H1 (cell line): ENCODE measurements around the gene WDR44. TPM values are rescaled to one million over a fixed set of nuclear protein-coding genes. Genes with fewer than 3 reads are reported as not detected.

Experiments used
- CTCF ChIA-PET: fragments of 300-600 bp; sonication (Branson Sonifier 250); formaldehyde crosslinking; loops from one replicate; lab custom pipeline; 2021; ENCODE audit not compliant: partially characterized antibody; lab: Charles Lee
- POLR2A ChIA-PET: fragments of 300-600 bp; sonication (Branson Sonifier 250); formaldehyde crosslinking; loops from one replicate; lab custom pipeline; 2021; ENCODE audit warnings: inconsistent platforms; ENCODE audit not compliant: partially characterized antibody; lab: Charles Lee
- DNase-seq, 2 experiments: peaks; one replicate each; pipeline versions ENCODE4 v3.0.0 to v3.0.0-alpha.2; 2010 to 2022; ENCODE audit warnings: low spot score in 2 of 2, low read depth in 1 of 2, mixed read lengths in 1 of 2
- FAIRE-seq: peaks from 2 replicates; lab custom pipeline; 2011; peaks lifted over from hg19 to GRCh38; lab: Jason Lieb, UNC
- H2AFZ ChIP-seq: 2 replicates; pipeline ENCODE4 v1.8.1; 2012; ENCODE audit warnings: low read length, inconsistent platforms
- H2AK5ac ChIP-seq: 2 replicates; pipeline ENCODE4 v1.6.1; 2013; ENCODE audit warnings: low read depth, low read length
- H2BK120ac ChIP-seq: replicated peaks from 2 replicates; pipeline ENCODE3; 2013; ENCODE audit warnings: low read depth, low read length, inconsistent platforms
- H2BK12ac ChIP-seq: 2 replicates; pipeline ENCODE4 v1.6.1; 2013; ENCODE audit warnings: low read depth, low read length
- H2BK15ac ChIP-seq: 2 replicates; pipeline ENCODE4 v1.6.1; 2013; ENCODE audit warnings: low read length
- H2BK20ac ChIP-seq: 2 replicates; pipeline ENCODE4 v1.6.1; 2013; ENCODE audit warnings: low read length
- H2BK5ac ChIP-seq: 2 replicates; pipeline ENCODE4 v1.6.1; 2013; ENCODE audit warnings: low read depth, low read length
- H3K14ac ChIP-seq: 2 replicates; pipeline ENCODE4 v1.6.1; 2013; ENCODE audit warnings: inconsistent platforms; ENCODE audit not compliant: insufficient read length
- H3K18ac ChIP-seq: 2 replicates; pipeline ENCODE4 v1.6.1; 2013; ENCODE audit warnings: low read length; ENCODE audit errors: extremely low read depth
- H3K23ac ChIP-seq: 2 replicates; pipeline ENCODE4 v1.6.1; 2013; ENCODE audit warnings: inconsistent platforms; ENCODE audit not compliant: insufficient read length
- H3K23me2 ChIP-seq: 2 replicates; pipeline ENCODE4 v1.6.1; 2013; ENCODE audit warnings: low read depth, low read length
- H3K27ac ChIP-seq: 2 replicates; pipeline ENCODE4 v1.6.1; 2011; ENCODE audit warnings: low read depth, low read length, inconsistent platforms
- H3K27me3 ChIP-seq, 4 experiments: replicated peaks in 1 of 4; 1 replicate in 1 of 4; 2 replicates in 3 of 4; pipeline versions ENCODE4 v1.6.1 to v1.8.1; 2011 to 2013; ENCODE audit warnings: low read length in 3 of 4, mild to moderate bottlenecking in 3 of 4, inconsistent platforms in 2 of 4, mixed read lengths in 2 of 4, moderate library complexity in 1 of 4; ENCODE audit not compliant: control insufficient read depth in 3 of 4, insufficient read depth in 3 of 4; ENCODE audit errors: extremely low read depth in 1 of 4
- H3K36me3 ChIP-seq, 4 experiments: 2 replicates each; pipeline versions ENCODE4 v1.6.1 to v1.8.1; 2011 to 2013; ENCODE audit warnings: mild to moderate bottlenecking in 4 of 4, low read length in 3 of 4, moderate library complexity in 2 of 4, control low read depth in 1 of 4, inconsistent platforms in 1 of 4; ENCODE audit not compliant: insufficient read depth in 4 of 4, control insufficient read depth in 2 of 4
- H3K4ac ChIP-seq: replicated peaks from 2 replicates; pipeline ENCODE3; 2013; ENCODE audit warnings: low read length, low read depth, mixed read lengths, inconsistent platforms; ENCODE audit not compliant: insufficient read length
- H3K4me1 ChIP-seq, 4 experiments: replicated peaks in 1 of 4; 1 replicate in 1 of 4; 2 replicates in 3 of 4; pipeline versions ENCODE4 v1.6.1 to v1.8.1; 2011 to 2013; ENCODE audit warnings: low read length in 3 of 4, inconsistent platforms in 2 of 4, mixed read lengths in 1 of 4; ENCODE audit not compliant: insufficient read depth in 4 of 4, control insufficient read depth in 3 of 4
- H3K4me2 ChIP-seq, 2 experiments: 2 replicates each; pipeline versions ENCODE4 v1.6.1 to v1.8.1; 2011 to 2013; ENCODE audit warnings: low read depth in 2 of 2, low read length in 2 of 2, control low read depth in 1 of 2, inconsistent platforms in 1 of 2, mild to moderate bottlenecking in 1 of 2; ENCODE audit not compliant: insufficient read depth in 1 of 2
- H3K4me3 ChIP-seq, 4 experiments: fragments of 200-600, 300-600 bp in 1 of 4; sonication (generic), shearing (Covaris generic), sonication (Bioruptor Twin) in 1 of 4; 2 replicates each; pipeline versions ENCODE4 v1.5.1 to v1.8.1; 2011 to 2016; ENCODE audit warnings: low read length in 4 of 4, low read depth in 3 of 4, control low read depth in 2 of 4, inconsistent platforms in 2 of 4, mild to moderate bottlenecking in 2 of 4, mixed read lengths in 1 of 4, moderate library complexity in 1 of 4; ENCODE audit not compliant: insufficient read depth in 2 of 4; ENCODE audit errors: extremely low read depth in 1 of 4
- H3K56ac ChIP-seq: replicated peaks from 2 replicates; pipeline ENCODE3; 2013; ENCODE audit warnings: low read depth, mild to moderate bottlenecking, mixed read lengths, low read length, inconsistent platforms; ENCODE audit not compliant: insufficient read length
- H3K79me1 ChIP-seq: 2 replicates; pipeline ENCODE4 v1.6.1; 2013; ENCODE audit warnings: low read depth, low read length, control low read depth
- H3K79me2 ChIP-seq, 2 experiments: 2 replicates each; pipeline versions ENCODE4 v1.6.1 to v1.8.1; 2012 to 2013; ENCODE audit warnings: low read length in 2 of 2, mild to moderate bottlenecking in 2 of 2, inconsistent platforms in 1 of 2; ENCODE audit not compliant: insufficient read depth in 2 of 2, control insufficient read depth in 1 of 2
- H3K9ac ChIP-seq, 4 experiments: replicated peaks in 1 of 4; 1 replicate in 1 of 4; 2 replicates in 3 of 4; pipeline versions ENCODE4 v1.6.1 to v1.8.1; 2011 to 2013; ENCODE audit warnings: low read depth in 3 of 4, low read length in 3 of 4, control low read depth in 2 of 4, mild to moderate bottlenecking in 2 of 4, moderate library complexity in 2 of 4, inconsistent platforms in 1 of 4; ENCODE audit errors: extremely low read depth in 1 of 4
- H3K9me3 ChIP-seq, 2 experiments: 2 replicates each; pipeline versions ENCODE4 v1.6.1 to v1.8.1; 2012 to 2013; ENCODE audit warnings: mild to moderate bottlenecking in 2 of 2, moderate library complexity in 2 of 2, control low read depth in 1 of 2, inconsistent platforms in 1 of 2, low read depth in 1 of 2, low read length in 1 of 2, mixed read lengths in 1 of 2; ENCODE audit not compliant: insufficient read depth in 2 of 2
- H4K20me1 ChIP-seq, 2 experiments: replicated peaks in 1 of 2; 2 replicates each; pipeline versions ENCODE3 to v1.8.1; 2011 to 2013; ENCODE audit warnings: inconsistent platforms in 2 of 2, low read length in 2 of 2, mild to moderate bottlenecking in 1 of 2; ENCODE audit not compliant: insufficient read depth in 2 of 2, control insufficient read depth in 1 of 2
- H4K5ac ChIP-seq: 2 replicates; pipeline ENCODE4 v1.6.1; 2013; ENCODE audit warnings: low read length, low read depth, mixed read lengths, inconsistent platforms; ENCODE audit not compliant: insufficient read length
- H4K8ac ChIP-seq: 2 replicates; pipeline ENCODE4 v1.8.0; 2013; ENCODE audit warnings: mild to moderate bottlenecking, moderate library complexity, low read length, inconsistent platforms; ENCODE audit not compliant: insufficient read depth; ENCODE audit errors: extremely low read depth
- H4K91ac ChIP-seq: replicated peaks from 2 replicates; pipeline ENCODE3; 2013; ENCODE audit warnings: low read length, mixed read lengths, inconsistent platforms; ENCODE audit not compliant: insufficient read length
- ASH2L ChIP-seq: fragments of 200-600, 300-600 bp; sonication (generic); IDR thresholded peaks from one replicate; pipeline ENCODE4 v1.7.1; 2017; ENCODE audit warnings: low read length
- ATF3 ChIP-seq: IDR thresholded peaks from 2 replicates; pipeline ENCODE4 v1.6.1; 2011; ENCODE audit warnings: low read depth, mild to moderate bottlenecking, low read length; ENCODE audit not compliant: insufficient read depth
- CREB1 ChIP-seq: IDR thresholded peaks from 2 replicates; pipeline ENCODE4 v1.6.1; 2012; ENCODE audit warnings: inconsistent platforms
- E2F6 ChIP-seq: IDR thresholded peaks from 2 replicates; pipeline ENCODE4 v1.6.1; 2012; ENCODE audit warnings: inconsistent platforms
- KDM4A ChIP-seq: IDR thresholded peaks from one replicate; pipeline ENCODE4 v1.7.1; 2012; ENCODE audit warnings: low read depth, mild to moderate bottlenecking, moderate library complexity, low read length, inconsistent platforms; ENCODE audit not compliant: severe bottlenecking
- PHF8 ChIP-seq: fragments of 200-600 bp; sonication (generic); conservative IDR thresholded peaks from 2 replicates; pipeline ENCODE4 v1.7.1; 2012; ENCODE audit warnings: low read depth, mild to moderate bottlenecking, inconsistent platforms, low read length, moderate library complexity
- RBBP5 ChIP-seq: IDR thresholded peaks from 2 replicates; pipeline ENCODE4 v1.7.1; 2012; ENCODE audit warnings: low read depth, mild to moderate bottlenecking, inconsistent platforms, low read length, moderate library complexity, borderline replicate concordance
- TBP ChIP-seq: IDR thresholded peaks from 2 replicates; pipeline ENCODE4 v1.6.1; 2011; ENCODE audit warnings: low read depth, low read length, improper control_type of control experiment
- YY1 ChIP-seq: IDR thresholded peaks from 2 replicates; pipeline ENCODE4 v1.6.1; 2011; ENCODE audit warnings: low read depth, mild to moderate bottlenecking, low read length
- WGBS, 2 experiments: shearing (Covaris generic) in 1 of 2; methylation state at CpG; one replicate each; pipeline versions ENCODE4 v1.1.6 to v1.1.7; 2013 to 2015; ENCODE audit warnings: low lambda C conversion rate in 2 of 2, mixed read lengths in 2 of 2, inconsistent platforms in 1 of 2, low coverage in 1 of 2, missing lambda C conversion rate in 1 of 2; ENCODE audit not compliant: insufficient replicate concordance in 2 of 2, insufficient coverage in 1 of 2, insufficient read length in 1 of 2; ENCODE audit errors: extremely low coverage in 1 of 2, missing lambda C conversion rate in 1 of 2; 5-methylcytosine and 5-hydroxymethylcytosine counted together
- polyA plus RNA-seq, 7 experiments: library from polyadenylated mRNA; depleted of rRNA in 3 of 7; stranded (reverse) in 5 of 7; unstranded in 2 of 7; fragments of >200 nt in 5 of 7; fragments of 200-250 nt in 2 of 7; gene quantifications; 1 replicate in 5 of 7; 2 replicates in 1 of 7; 4 replicates in 1 of 7; pipeline versions ENCODE4 v1.2.1 to v1.2.3, GENCODE V29; 2011 to 2013; ENCODE audit warnings: missing spikeins in 2 of 7, mixed read lengths in 2 of 7
- total RNA-seq: library from RNA; stranded (reverse); fragmentation: NEBNext Ultra II Directional; extraction: Animal tissue kit (Norgen Biotek cat#: 25700); gene quantifications from 2 replicates; pipeline ENCODE4 v1.2.1, GENCODE V29; 2021

The WDR44 gene
- total and polyA plus RNA-seq, 2 of the 8 experiments (the other 6 are each of a cell fraction or from before 2014, with no cell fraction given), result 5.1 to 17.2 TPM

GRCh38 chrX:118346258-118347094 is 570 bp downstream of the WDR44 start:
- POLR2A ChIA-PET, result interaction anchor here (1.0 kb wide), 1 partner anchor 16 kb away, joined by 3 read pairs; no protein-coding TSS in a partner anchor
- no peak overlapping the region for H2BK120ac ChIP-seq
- H3K27me3 ChIP-seq, result no peaks in the 10 kb centered on the region
- H3K4me1 ChIP-seq, result peaks cover 0 to 5% (median 2%) of the 10 kb centered on the region in 4 experiments; a peak in 2 of 7 replicates
- peaks cover 0 to 46% of the 10 kb centered on the region in 2 experiments; a peak in 2 of 4 replicates for H3K79me2 ChIP-seq
- H2BK12ac ChIP-seq, result no peak overlapping the region
- H3K56ac ChIP-seq, result no peak overlapping the region
- peak overlapping the region; percentile 65 for H4K91ac ChIP-seq
- H3K4me3 ChIP-seq, result peak overlapping the region; percentile 63 to 92 (median 72)
- H4K8ac ChIP-seq, result no peak overlapping the region; the same call in 1 of the 2 replicates
- no peak for DNase-seq
- peaks cover 0 to 4% of the 10 kb centered on the region in 2 experiments for H4K20me1 ChIP-seq
- H4K5ac ChIP-seq, result no peak overlapping the region
- no peak overlapping the region for H2BK20ac ChIP-seq
- H3K36me3 ChIP-seq, result no peaks in the 10 kb centered on the region
- no peak overlapping the region; the same call in 1 of the 2 replicates for H3K27ac ChIP-seq
- peak overlapping the region; percentile 69 to 75 for H3K4me2 ChIP-seq
- H2AK5ac ChIP-seq, result no peak overlapping the region
- WGBS, 2 experiments, result 0% methylated on average over 17 of the region's 51 CpGs; no CpG with 5 or more reads in 1 of the 2 experiments
- peak overlapping the region; percentile 44 for H2BK5ac ChIP-seq
- no peak overlapping the region for H3K4ac ChIP-seq
- no peaks in the 10 kb centered on the region for H3K79me1 ChIP-seq
- H3K18ac ChIP-seq, result no peak overlapping the region
- no peak overlapping the region for H3K14ac ChIP-seq
- H3K23ac ChIP-seq, result no peak overlapping the region
- 0 out of 2 replicates have a peak, but pooled peaks cover 2% of the 10 kb centered on the region for H3K23me2 ChIP-seq
- H2BK15ac ChIP-seq, result no peak overlapping the region
- H3K9ac ChIP-seq, result peak overlapping the region in 3 of 4 experiments; percentile 48 to 71 (median 64); a peak in 6 of 7 replicates
- H3K9me3 ChIP-seq, result no peaks in the 10 kb centered on the region
- no peak overlapping the region for H2AFZ ChIP-seq
- FAIRE-seq, result no peak
- CTCF ChIA-PET, result no interaction called here
- TF ChIP-seq ASH2L, result peak; percentile 35
- TF ChIP-seq CREB1, result 0 out of 2 replicates have a peak, but pooled peaks have one; percentile 8
- TF ChIP-seq TBP, result no peak
- TF ChIP-seq ATF3, result no peak
- 0 out of 2 replicates have a peak, but pooled peaks have one; percentile 19 for TF ChIP-seq YY1
- peak; percentile 37; the same call in 1 of the 2 replicates for TF ChIP-seq PHF8
- peak; percentile 28 for TF ChIP-seq KDM4A
- TF ChIP-seq RBBP5, result 0 out of 2 replicates have a peak, but pooled peaks have one; percentile 63
- no peak for TF ChIP-seq E2F6
